SH-SY5Y (cell line): ENCODE data around the gene CCDC102B.

Experiments
- GATA2 ChIP-seq: IDR thresholded peaks from 2 replicates; pipeline ENCODE4 v1.6.1; 2011; ENCODE audit warnings: mild to moderate bottlenecking, low read depth, low read length
- GATA3 ChIP-seq: IDR thresholded peaks from 2 replicates; pipeline ENCODE4 v1.6.1; 2011; ENCODE audit warnings: low read depth, mild to moderate bottlenecking, low read length, moderate library complexity

Gene CCDC102B

GRCh38 chr18:68956650-68957049, 158.8 kb downstream of the CCDC102B start:
- TF ChIP-seq GATA3, result peak; percentile 68
- TF ChIP-seq GATA2, result peak; percentile 25; the same call in 1 of the 2 replicates

GRCh38 chr18:68960355-68960754, 162.5 kb downstream of the CCDC102B start:
- TF ChIP-seq GATA2, result no peak
- no peak for TF ChIP-seq GATA3

- no peak for TF ChIP-seq GATA2
- TF ChIP-seq GATA3, result no peak
Observed at GRCh38 chr18:68962623-68963022, 164.7 kb downstream of the CCDC102B start.

- TF ChIP-seq GATA3, result no peak
- no peak for TF ChIP-seq GATA2
Observed at GRCh38 chr18:68965817-68966216, 167.9 kb downstream of the CCDC102B start.

GRCh38 chr18:68969027-68969426, 171.1 kb downstream of the CCDC102B start:
- no peak for TF ChIP-seq GATA3
- no peak for TF ChIP-seq GATA2

GRCh38 chr18:68972176-68972575, 174.3 kb downstream of the CCDC102B start:
- no peak for TF ChIP-seq GATA3
- TF ChIP-seq GATA2, result no peak

GRCh38 chr18:68979737-68980136, 181.9 kb downstream of the CCDC102B start:
- TF ChIP-seq GATA3 (no peak), GATA2 (no peak)

GRCh38 chr18:68983126-68983525, 185.2 kb downstream of the CCDC102B start:
- TF ChIP-seq GATA3 (no peak), GATA2 (no peak)

GRCh38 chr18:68984342-68984741, 186.5 kb downstream of the CCDC102B start:
- TF ChIP-seq GATA3 (no peak), GATA2 (no peak)

GRCh38 chr18:68985172-68985820, 187.4 kb downstream of the CCDC102B start:
- TF ChIP-seq GATA2 (no peak), GATA3 (no peak)

- TF ChIP-seq GATA2, result no peak
- no peak for TF ChIP-seq GATA3
Observed at GRCh38 chr18:68991286-68991685, 193.4 kb downstream of the CCDC102B start.

- TF ChIP-seq GATA3 (no peak), GATA2 (no peak)
Observed at GRCh38 chr18:68992719-68993482, 195.0 kb downstream of the CCDC102B start.

- TF ChIP-seq GATA3 (no peak), GATA2 (no peak)
Observed at GRCh38 chr18:68995675-68996074, 197.8 kb downstream of the CCDC102B start.

GRCh38 chr18:68997845-68998244, 200.0 kb downstream of the CCDC102B start:
- TF ChIP-seq GATA2 (no peak), GATA3 (no peak)

GRCh38 chr18:69000366-69000765, 202.5 kb downstream of the CCDC102B start:
- no peak for TF ChIP-seq GATA3
- TF ChIP-seq GATA2, result no peak
